Effector CD8-positive, alpha-beta T cell (primary cell): ENCODE measurements around the gene DNLZ.

Experiments
- DNase-seq: peaks from one replicate; lab custom pipeline; 2025; lab: John Stamatoyannopoulos, UW

Gene DNLZ

DNA sequence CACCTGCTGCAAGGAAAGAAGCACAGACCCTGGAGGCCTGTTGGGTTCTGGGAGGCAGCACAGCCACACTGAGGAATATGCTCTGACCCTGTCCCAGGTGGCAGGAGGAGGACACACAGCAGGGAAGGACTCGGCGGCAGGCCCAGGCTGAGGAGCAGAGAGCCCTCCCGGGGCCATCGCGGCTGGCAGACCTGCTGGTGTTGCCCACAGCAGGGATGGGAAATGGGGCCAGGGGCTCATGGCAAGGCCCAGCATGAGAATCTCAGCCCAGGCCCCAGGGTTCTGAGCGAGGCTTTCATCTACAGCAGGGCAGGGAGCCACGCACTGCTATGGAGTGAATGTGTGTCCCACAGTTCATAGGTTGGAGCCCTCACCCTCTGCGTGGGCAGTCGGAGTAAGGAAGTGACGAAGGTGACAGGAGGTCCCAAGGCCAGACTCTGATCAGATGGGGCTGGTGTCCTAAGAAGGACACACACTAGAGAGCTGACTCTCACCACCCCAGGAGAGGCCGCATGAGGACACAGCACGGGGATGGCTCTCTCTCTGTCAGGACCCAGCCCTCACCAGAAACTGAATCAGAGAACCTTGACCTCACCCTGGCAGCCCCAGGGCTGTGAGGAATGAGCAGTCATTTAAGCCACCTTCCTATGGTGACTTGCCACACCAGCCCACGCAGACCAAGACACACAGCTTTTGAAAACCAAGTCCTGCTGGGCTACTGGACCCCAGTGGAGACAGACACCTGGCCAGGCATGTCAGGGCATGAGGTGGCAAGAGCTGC, 46.5 kb downstream of the DNLZ start:
- no peak for DNase-seq

DNA sequence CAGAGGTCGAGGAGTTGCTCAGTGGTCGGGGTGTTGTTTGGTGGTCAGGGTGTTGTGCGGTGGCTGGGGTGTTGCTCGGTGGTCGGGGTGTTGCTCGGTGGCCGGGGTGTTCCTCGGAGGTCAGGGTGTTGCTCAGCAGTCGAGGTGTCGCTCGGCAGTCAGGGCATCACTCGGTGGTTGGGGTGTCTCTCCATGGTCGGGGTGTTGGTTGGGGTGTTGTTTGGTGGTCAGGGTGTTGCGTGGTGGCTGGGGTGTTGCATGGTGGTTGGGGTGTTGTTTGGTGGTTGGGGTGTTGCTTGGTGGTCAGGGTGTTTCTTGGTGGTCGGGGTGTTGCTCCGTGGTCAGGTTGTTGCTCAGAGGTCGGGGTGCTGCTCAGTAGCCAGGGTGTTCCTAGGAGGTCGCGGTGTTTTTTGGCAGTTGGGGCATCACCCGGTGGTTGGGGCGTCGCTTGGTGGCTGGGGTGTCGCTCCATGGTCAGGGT, 47.2 kb downstream of the DNLZ start:
- no peak for DNase-seq

GRCh38 chr9:136314944-136315343, 48.6 kb downstream of the DNLZ start:
- no peak for DNase-seq

GRCh38 chr9:136314056-136314416, 49.5 kb downstream of the DNLZ start:
- no peak for DNase-seq

GRCh38 chr9:136313111-136314055, 50.2 kb downstream of the DNLZ start:
- DNase-seq: no peak

DNA sequence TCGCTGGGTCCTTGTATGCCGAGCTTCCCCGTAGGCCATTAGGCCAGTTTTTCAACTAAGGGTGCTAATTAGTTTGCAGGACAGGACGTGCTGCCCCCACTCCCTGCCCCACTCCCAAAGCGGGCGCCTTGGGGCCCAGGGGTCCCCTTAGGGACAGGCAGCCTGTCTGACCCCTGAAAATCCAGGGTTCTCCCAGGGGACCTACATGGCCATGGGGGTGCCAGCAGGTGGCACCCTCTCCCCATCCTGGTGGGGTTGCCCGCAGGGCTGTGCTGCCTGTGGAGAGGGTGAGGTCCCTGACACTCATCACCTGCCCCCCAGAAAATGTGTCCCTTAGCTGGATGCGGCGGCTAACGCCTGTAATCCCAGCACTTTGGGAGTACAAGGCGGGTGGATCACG, 51.1 kb downstream of the DNLZ start:
- no peak for DNase-seq

DNA sequence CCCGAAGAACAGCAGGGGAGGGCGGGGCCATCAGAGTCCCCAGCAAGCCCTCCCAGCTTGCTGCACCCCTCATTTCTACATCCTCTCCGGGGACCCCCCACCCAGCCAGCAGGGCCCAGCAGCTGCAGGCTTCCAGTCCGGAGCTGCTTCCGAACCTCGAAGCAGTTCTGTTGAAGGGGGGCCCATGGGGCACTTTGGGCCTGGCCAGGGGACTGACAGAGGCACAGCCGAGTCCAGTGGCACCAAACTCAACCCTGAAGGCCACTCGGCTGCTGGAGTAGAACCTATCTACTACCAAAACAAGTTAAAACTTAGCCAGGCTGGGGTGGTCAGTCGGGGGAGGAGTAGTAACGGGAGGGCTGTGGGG, 51.6 kb downstream of the DNLZ start:
- no peak for DNase-seq

GRCh38 chr9:136311051-136312008, 52.2 kb downstream of the DNLZ start:
- no peak for DNase-seq

GRCh38 chr9:136310273-136311030, 53.1 kb downstream of the DNLZ start:
- DNase-seq: no peak

DNA sequence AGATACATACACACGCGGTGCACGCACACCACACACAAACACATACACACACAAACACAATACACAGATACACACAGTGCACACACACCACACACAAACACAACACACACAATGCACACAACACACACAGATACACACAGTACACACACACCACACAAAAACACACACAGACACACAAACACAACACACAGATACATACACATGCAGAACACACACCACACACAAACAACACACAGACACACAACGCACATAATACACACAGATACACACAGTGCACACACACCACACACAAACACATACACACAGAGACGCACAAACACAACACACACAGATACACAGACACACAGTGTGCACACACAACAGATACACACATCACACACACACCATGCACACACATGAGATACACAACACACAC, 53.7 kb downstream of the DNLZ start:
- no peak for DNase-seq
